NCI-H510A treated with DMSO at 0.1 percent for 48 hours (cell line): ENCODE results near the gene MVK.

ENCODE experiments used
- DNase-seq: peaks from one replicate; lab custom pipeline; 2025; lab: John Stamatoyannopoulos, UW

Gene MVK

GRCh38 chr12:109632342-109632741 is 58.7 kb downstream of the MVK start:
- no peak for DNase-seq

GRCh38 chr12:109635717-109636116 is 62.1 kb downstream of the MVK start:
- DNase-seq, result no peak

- DNase-seq, result no peak
Measured at GRCh38 chr12:109637348-109637747, 63.8 kb downstream of the MVK start.

- no peak for DNase-seq
Measured at GRCh38 chr12:109637996-109638395, 64.4 kb downstream of the MVK start.

- no peak for DNase-seq
Measured at GRCh38 chr12:109638735-109639134, 65.1 kb downstream of the MVK start.

- DNase-seq, result no peak
Measured at GRCh38 chr12:109639151-109639872, 65.7 kb downstream of the MVK start.

GRCh38 chr12:109640961-109641360 is 67.4 kb downstream of the MVK start:
- DNase-seq, result no peak

- no peak for DNase-seq
Measured at GRCh38 chr12:109641422-109641821, 67.8 kb downstream of the MVK start.

GRCh38 chr12:109642506-109643132 is 69.0 kb downstream of the MVK start:
- DNase-seq, result no peak

- DNase-seq, result no peak
Measured at GRCh38 chr12:109645194-109645593, 71.6 kb downstream of the MVK start.

- DNase-seq, result no peak
Measured at GRCh38 chr12:109645708-109646107, 72.1 kb downstream of the MVK start.
